OCI-LY3 (cell line): ENCODE measurements around the gene NSUN6.

Source experiments
- CTCF ChIP-seq: fragments of 200-600, 300-600 bp; sonication (generic); IDR thresholded peaks from 2 replicates; pipeline ENCODE4 v1.5.1; 2014; ENCODE audit warnings: antibody characterized with exemption, low read length, low read depth
- EZH2phosphoT487 ChIP-seq: fragments of 200-600 bp; shearing (Covaris generic); IDR thresholded peaks from 2 replicates; pipeline ENCODE4 v1.6.1; 2018; ENCODE audit warnings: antibody characterized with exemption, mixed run types, low read depth

- TF ChIP-seq CTCF = no peak
- no peak for TF ChIP-seq EZH2phosphoT487
Observed at GRCh38 chr10:18572959-18573561, 78.3 kb downstream of the NSUN6 start.
